HCT116 (cell line): ENCODE measurements around the gene PRRG4. TPM values are rescaled to one million over a fixed set of nuclear protein-coding genes. Genes with fewer than 3 reads are reported as not detected.
A peak's percentile ranks its signal among the peaks of the same experiment; 100 is the strongest.

Source experiments
- ATAC-seq: fragments of 200-7000 bp; cut with Tn5 transposase; 2 replicates; pipeline ENCODE4 v1.9.1; 2020; ENCODE audit warnings: mild to moderate bottlenecking, moderate library complexity
- BruUV-seq: library from RNA; stranded (reverse); fragments of 400-500 nt; replicated peaks from 2 replicates; lab custom pipeline; 2021; lab: Mats Ljungman, UMichigan
- CTCF ChIA-PET: fragments of 300-600 bp; sonication (Branson Sonifier 250); formaldehyde crosslinking; loops from one replicate; lab custom pipeline; 2021; ENCODE audit warnings: antibody characterized with exemption; lab: Charles Lee
- POLR2A ChIA-PET: fragments of 300-600, 350-600 bp; sonication (Branson Sonifier 250); formaldehyde crosslinking; loops from one replicate; lab custom pipeline; 2021; ENCODE audit warnings: antibody characterized with exemption; lab: Charles Lee
- RAD21 ChIA-PET, 2 experiments: fragments of 300-600 bp; sonication (Branson Sonifier 250); formaldehyde crosslinking; loops; one replicate each; lab custom pipeline; 2023; ENCODE audit warnings: low total read pairs in 2 of 2; ENCODE audit not compliant: uncharacterized antibody in 2 of 2, unreplicated experiment in 2 of 2, low non-redundant PET in 1 of 2; lab: Charles Lee
- DNase-seq: peaks from one replicate; pipeline ENCODE4 v3.0.0-alpha.2; 2010; ENCODE audit warnings: low read depth, low spot score
- H2AFZ ChIP-seq: fragments of 200-600 bp; shearing (Covaris generic), sonication (generic); 2 replicates; pipeline ENCODE4 v1.6.1; 2017; ENCODE audit warnings: low read depth, mixed run types, mixed read lengths, antibody characterized with exemption, low read length; ENCODE audit not compliant: poor library complexity, severe bottlenecking
- H3K27ac ChIP-seq: 2 replicates; pipeline ENCODE4 v1.5.1; 2012; ENCODE audit warnings: low read depth, low read length
- H3K27me3 ChIP-seq: fragments of 200-600 bp; sonication (generic); 2 replicates; pipeline ENCODE4 v1.6.1; 2016; ENCODE audit warnings: mixed run types, low read length, mixed read lengths; ENCODE audit not compliant: insufficient read depth
- H3K36me3 ChIP-seq, 2 experiments: fragments of 200-500 bp in 1 of 2; fragments of 200-600 bp in 1 of 2; sonication (Bioruptor generic) in 1 of 2; sonication (generic) in 1 of 2; 2 replicates each; pipeline versions ENCODE4 v1.5.1 to v1.6.1; 2014 to 2016; ENCODE audit warnings: low read length in 2 of 2, inconsistent platforms in 1 of 2, mixed read lengths in 1 of 2, mixed run types in 1 of 2; ENCODE audit not compliant: insufficient read depth in 2 of 2, control insufficient read depth in 1 of 2
- H3K4me1 ChIP-seq, 2 experiments: fragments of 200-600 bp in 1 of 2; sonication (generic) in 1 of 2; 2 replicates each; pipeline versions ENCODE4 v1.5.1 to v1.6.1; 2012 to 2017; ENCODE audit warnings: low read length in 2 of 2, inconsistent platforms in 1 of 2, mild to moderate bottlenecking in 1 of 2, mixed read lengths in 1 of 2, mixed run types in 1 of 2, moderate library complexity in 1 of 2; ENCODE audit not compliant: insufficient read depth in 2 of 2, control insufficient read depth in 1 of 2
- H3K4me2 ChIP-seq: fragments of 200-600 bp; sonication (generic); 2 replicates; pipeline ENCODE4 v1.6.1; 2017; ENCODE audit warnings: mixed run types, low read length, mixed read lengths
- H3K4me3 ChIP-seq, 2 experiments: fragments of 200-600 bp in 1 of 2; sonication (generic) in 1 of 2; replicated peaks in 1 of 2; 2 replicates each; pipeline ENCODE4 v1.5.1; 2011 to 2016; ENCODE audit warnings: low read length in 2 of 2, control low read depth in 1 of 2, low read depth in 1 of 2, mild to moderate bottlenecking in 1 of 2, mixed read lengths in 1 of 2, mixed run types in 1 of 2
- H3K79me2 ChIP-seq: fragments of 200-600 bp; sonication (generic); 2 replicates; pipeline ENCODE4 v1.6.1; 2017; ENCODE audit warnings: mild to moderate bottlenecking, mixed run types, low read length, moderate library complexity, mixed read lengths; ENCODE audit not compliant: insufficient read depth
- H3K9ac ChIP-seq: fragments of 200-600 bp; sonication (generic); 2 replicates; pipeline ENCODE4 v1.6.1; 2016; ENCODE audit warnings: low read length, mixed read lengths
- H3K9me2 ChIP-seq: fragments of 200-600 bp; sonication (generic), shearing (Covaris generic); 2 replicates; pipeline ENCODE4 v1.6.1; 2017; ENCODE audit warnings: mixed run types, mild to moderate bottlenecking, moderate library complexity; ENCODE audit not compliant: insufficient read depth
- H3K9me3 ChIP-seq, 2 experiments: fragments of 200-500 bp in 1 of 2; fragments of 200-600 bp in 1 of 2; sonication (Bioruptor generic) in 1 of 2; sonication (generic) in 1 of 2; 2 replicates each; pipeline ENCODE4 v1.6.1; 2014 to 2017; ENCODE audit warnings: low read length in 2 of 2, mixed read lengths in 2 of 2, inconsistent platforms in 1 of 2, low read depth in 1 of 2, mild to moderate bottlenecking in 1 of 2, mixed run types in 1 of 2, moderate library complexity in 1 of 2; ENCODE audit not compliant: control insufficient read depth in 1 of 2, insufficient read depth in 1 of 2
- H4K20me1 ChIP-seq: fragments of 200-600 bp; sonication (generic), shearing (Covaris generic); 2 replicates; pipeline ENCODE4 v1.6.1; 2017; ENCODE audit warnings: mixed run types, mild to moderate bottlenecking, moderate library complexity; ENCODE audit not compliant: insufficient read depth
- CBX3 ChIP-seq: IDR thresholded peaks from 2 replicates; pipeline ENCODE4 v1.6.1; 2012; ENCODE audit warnings: low read depth
- CEBPB ChIP-seq: IDR thresholded peaks from 2 replicates; pipeline ENCODE4 v1.6.1; 2012; ENCODE audit warnings: low read depth
- ELF1 ChIP-seq: IDR thresholded peaks from 2 replicates; pipeline ENCODE4 v1.6.1; 2012; ENCODE audit warnings: low read depth, borderline replicate concordance
- FOSL1 ChIP-seq: IDR thresholded peaks from 2 replicates; pipeline ENCODE4 v1.6.1; 2012; ENCODE audit warnings: low read depth
- JUND ChIP-seq: IDR thresholded peaks from 2 replicates; pipeline ENCODE4 v1.6.1; 2012
- POLR2AphosphoS5 ChIP-seq: IDR thresholded peaks from 2 replicates; pipeline ENCODE4 v1.6.1; 2011; ENCODE audit warnings: mild to moderate bottlenecking, low read depth, low read length, moderate library complexity
- SIN3A ChIP-seq: IDR thresholded peaks from 2 replicates; pipeline ENCODE4 v1.6.1; 2012; ENCODE audit warnings: low read depth
- SRF ChIP-seq: IDR thresholded peaks from 2 replicates; pipeline ENCODE4 v1.6.1; 2012; ENCODE audit warnings: low read depth
- TCF7L2 ChIP-seq: IDR thresholded peaks from 2 replicates; pipeline ENCODE4 v1.7.0; 2011; ENCODE audit warnings: borderline replicate concordance, inconsistent platforms; ENCODE audit not compliant: insufficient read depth, insufficient read length; ENCODE audit errors: extremely low read depth
- ZFX ChIP-seq: fragments of 450-650 bp; IDR thresholded peaks from 2 replicates; pipeline ENCODE4 v1.6.1; 2017
- ZNF274 ChIP-seq: fragments of 200-500 bp; sonication (Bioruptor generic); IDR thresholded peaks from 2 replicates; pipeline ENCODE4 v1.6.1; 2014; ENCODE audit warnings: mild to moderate bottlenecking, low read depth, low read length, inconsistent platforms
- intact Hi-C: fragments of 100-400 bp; cut with micrococcal nuclease; formaldehyde crosslinking; loops from 2 replicates; pipeline ENCODE4 v1.10.0; 2022
- total RNA-seq: library from RNA; stranded (reverse); gene quantifications from one replicate; pipeline ENCODE4 v1.2.1, GENCODE V29; 2021; ENCODE audit not compliant: unreplicated experiment
- TF ChIP-seq, protein P1 (sequence below): IDR thresholded peaks from 2 replicates; pipeline ENCODE4 v1.6.1; 2011; ENCODE audit warnings: mild to moderate bottlenecking, low read length, moderate library complexity; ENCODE audit not compliant: insufficient replicate concordance; ENCODE audit errors: extremely low read depth

Gene PRRG4
- total RNA-seq, 1 experiment from 2014 or later: 5.4 TPM

- TF ChIP-seq JUND (no peak), ZNF274 (no peak), SRF (no peak), SIN3A (no peak), CBX3 (no peak), TCF7L2 (no peak)
Measured at GRCh38 chr11:32836946-32837345, 7.2 kb downstream of the PRRG4 start (continued).

DNA sequence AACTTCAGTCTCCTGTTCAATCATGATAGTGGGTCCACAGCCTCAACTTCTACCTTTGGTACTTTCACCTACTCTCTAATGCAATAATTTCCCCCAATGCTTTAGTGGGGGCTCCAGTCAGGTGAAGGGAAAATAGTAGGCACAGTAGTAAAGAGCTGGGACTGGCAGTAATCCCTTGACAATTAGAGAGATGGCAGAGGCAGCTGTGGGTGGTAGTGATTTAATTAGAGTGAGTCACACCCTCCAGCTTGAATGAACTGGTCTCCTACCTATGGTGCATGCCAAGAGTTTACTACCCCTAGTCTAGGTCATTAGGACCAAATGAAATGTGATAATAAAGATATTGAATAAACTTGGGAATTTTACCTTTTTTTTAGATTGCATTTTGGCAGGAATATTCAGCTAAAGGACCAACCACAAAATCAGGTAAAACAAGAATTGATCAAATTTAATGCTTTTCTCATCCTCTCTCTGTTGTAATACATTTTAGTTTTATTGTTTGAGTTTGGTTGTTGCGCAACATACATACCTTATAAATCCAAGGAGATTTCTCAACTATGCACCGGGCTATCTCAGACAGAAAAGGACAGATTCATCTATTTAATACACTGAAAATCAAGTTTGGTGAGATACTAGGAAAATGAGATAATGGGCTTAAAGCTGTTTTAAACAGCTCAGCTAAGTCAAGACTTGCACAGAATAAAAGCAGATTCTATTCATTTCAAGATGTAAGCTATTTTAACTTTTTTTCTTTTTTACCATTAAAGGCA is 9.0 kb downstream of the PRRG4 start:
- Histone ChIP-seq H4K20me1 (no peaks in the 10 kb centered on the region), H3K27ac (no peak overlapping the region; the same call in 1 of the 2 replicates), H3K36me3 (no peaks in the 10 kb centered on the region), H3K4me3 (no peak overlapping the region), H3K27me3 (no peaks in the 10 kb centered on the region), H3K9me2 (no peaks in the 10 kb centered on the region), H3K79me2 (no peaks in the 10 kb centered on the region), H3K4me1 (peaks cover 15 to 16% of the 10 kb centered on the region in 2 experiments), H3K9ac (no peak overlapping the region), H3K9me3 (no peaks in the 10 kb centered on the region), H3K4me2 (peak overlapping the region; percentile 51), H2AFZ (no peak overlapping the region)
- BruUV-seq: no TSS peak
- intact Hi-C loops: no loop called here
- CTCF ChIA-PET: interaction anchor here (0.6 to 2.5 kb wide), 2 partner anchors 30 to 210 kb away, joined by 4 to 7 read pairs; no protein-coding TSS in a partner anchor
- RAD21 ChIA-PET: no interaction called here
- TF ChIP-seq ZFX (no peak), POLR2AphosphoS5 (no peak), CEBPB (peak; percentile 94), ELF1 (no peak), SIN3A (no peak), FOSL1 (peak; percentile 40; the same call in 1 of the 2 replicates)
- TF ChIP-seq, protein P1, sequence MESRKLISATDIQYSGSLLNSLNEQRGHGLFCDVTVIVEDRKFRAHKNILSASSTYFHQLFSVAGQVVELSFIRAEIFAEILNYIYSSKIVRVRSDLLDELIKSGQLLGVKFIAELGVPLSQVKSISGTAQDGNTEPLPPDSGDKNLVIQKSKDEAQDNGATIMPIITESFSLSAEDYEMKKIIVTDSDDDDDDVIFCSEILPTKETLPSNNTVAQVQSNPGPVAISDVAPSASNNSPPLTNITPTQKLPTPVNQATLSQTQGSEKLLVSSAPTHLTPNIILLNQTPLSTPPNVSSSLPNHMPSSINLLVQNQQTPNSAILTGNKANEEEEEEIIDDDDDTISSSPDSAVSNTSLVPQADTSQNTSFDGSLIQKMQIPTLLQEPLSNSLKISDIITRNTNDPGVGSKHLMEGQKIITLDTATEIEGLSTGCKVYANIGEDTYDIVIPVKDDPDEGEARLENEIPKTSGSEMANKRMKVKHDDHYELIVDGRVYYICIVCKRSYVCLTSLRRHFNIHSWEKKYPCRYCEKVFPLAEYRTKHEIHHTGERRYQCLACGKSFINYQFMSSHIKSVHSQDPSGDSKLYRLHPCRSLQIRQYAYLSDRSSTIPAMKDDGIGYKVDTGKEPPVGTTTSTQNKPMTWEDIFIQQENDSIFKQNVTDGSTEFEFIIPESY: no peak
- POLR2A ChIA-PET: interaction anchor here (0.8 to 1.0 kb wide), 2 partner anchors 9 to 177 kb away, joined by 3 read pairs; partner anchors contain the start of genes DEPDC7 and PRRG4
- peak; percentile 84 for ATAC-seq
- no peak for DNase-seq
